Measurements from ENCODE around the gene TFF2.
A peak's percentile ranks its signal among the peaks of the same experiment; 100 is the strongest.

The TFF2 gene

GRCh38 chr21:42343963-42344510, 6.8 kb downstream of the TFF2 start:
- DNase-seq, result no peak

DNA sequence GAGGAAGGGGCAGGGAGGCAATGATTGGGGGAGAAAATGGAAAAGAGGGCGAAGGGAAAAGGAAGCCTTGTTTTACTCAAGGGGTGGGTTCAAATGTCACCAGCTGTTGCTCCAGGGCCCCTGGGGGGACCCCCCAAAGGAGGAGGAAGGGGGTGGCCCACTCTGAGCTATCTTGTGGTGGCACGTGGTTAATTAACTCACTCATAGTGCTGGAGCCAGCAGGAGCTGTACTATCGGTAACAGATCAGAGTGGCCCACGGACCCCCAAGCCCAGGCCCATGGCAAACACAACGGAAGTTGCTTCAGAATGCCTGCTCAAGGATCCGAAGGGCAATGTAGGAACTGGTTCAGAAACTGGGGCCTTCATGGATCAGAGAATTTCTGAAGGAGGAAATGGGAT, 7.2 kb downstream of the TFF2 start:
- DNase-seq, result no peak

DNA sequence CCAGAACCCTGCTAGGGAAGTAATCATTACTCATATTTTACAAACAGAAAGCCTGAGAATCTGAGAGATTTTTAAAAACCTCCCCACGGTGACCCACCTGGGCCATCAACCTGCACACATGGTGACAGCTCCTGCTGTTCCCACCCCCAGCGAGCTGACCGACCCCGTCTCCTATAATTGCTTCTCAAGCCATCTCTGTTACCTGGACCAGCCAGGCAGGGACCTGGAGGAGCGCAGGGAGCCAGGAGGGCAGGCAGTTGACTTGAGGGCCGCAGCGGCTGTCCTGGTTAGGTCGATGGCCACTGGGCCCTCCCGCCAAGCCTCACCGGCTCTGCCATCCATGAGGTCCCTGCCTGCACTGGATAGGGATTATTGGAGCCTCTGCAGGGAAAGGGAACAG, 7.7 kb downstream of the TFF2 start:
- DNase-seq, result no peak

DNA sequence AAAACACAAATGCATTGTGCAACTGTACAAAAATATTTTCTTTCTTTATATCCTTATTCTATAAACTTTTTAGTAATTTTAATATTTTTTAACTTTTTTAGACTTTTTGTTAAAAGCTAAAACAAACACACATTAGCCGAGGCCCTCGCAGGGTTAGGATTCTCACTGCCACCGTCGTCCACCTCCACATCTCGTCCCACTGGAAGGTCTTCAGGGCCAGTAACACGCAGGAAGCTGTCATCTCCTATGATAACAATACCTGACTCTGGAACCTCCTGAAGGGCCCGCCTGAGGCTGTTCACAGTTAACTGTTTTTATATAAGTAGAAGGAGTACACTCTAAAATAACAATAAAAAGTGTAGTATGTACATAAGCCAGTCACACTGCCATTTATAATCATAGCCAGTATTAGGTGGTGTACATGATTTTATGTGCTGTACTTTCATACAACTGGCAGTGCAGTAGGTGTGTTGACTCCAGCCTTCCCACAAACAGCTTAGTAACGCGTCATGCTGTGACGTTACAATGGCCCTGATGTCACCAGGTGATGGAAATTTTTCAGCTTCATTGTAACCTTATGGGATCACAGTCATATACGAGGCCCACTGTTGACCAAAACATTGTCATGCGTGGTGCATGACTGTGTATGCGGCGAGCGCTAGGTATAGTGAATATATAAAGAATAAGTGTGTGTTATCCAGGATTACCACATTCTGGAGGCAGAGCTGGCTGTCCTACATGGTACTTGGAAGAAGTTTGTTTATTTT, 8.8 kb downstream of the TFF2 start:
- no peak for DNase-seq

GRCh38 chr21:42340187-42341050, 10.4 kb downstream of the TFF2 start:
- no peak for DNase-seq

GRCh38 chr21:42338729-42339715, 11.8 kb downstream of the TFF2 start:
- no peak for DNase-seq

GRCh38 chr21:42337830-42338728, 12.7 kb downstream of the TFF2 start:
- DNase-seq, result peak; percentile 69 to 74 (median 70)

GRCh38 chr21:42337276-42337675, 13.5 kb downstream of the TFF2 start:
- DNase-seq, result no peak

- no peak for DNase-seq
Observed at GRCh38 chr21:42336054-42336453, 14.7 kb downstream of the TFF2 start.

DNA sequence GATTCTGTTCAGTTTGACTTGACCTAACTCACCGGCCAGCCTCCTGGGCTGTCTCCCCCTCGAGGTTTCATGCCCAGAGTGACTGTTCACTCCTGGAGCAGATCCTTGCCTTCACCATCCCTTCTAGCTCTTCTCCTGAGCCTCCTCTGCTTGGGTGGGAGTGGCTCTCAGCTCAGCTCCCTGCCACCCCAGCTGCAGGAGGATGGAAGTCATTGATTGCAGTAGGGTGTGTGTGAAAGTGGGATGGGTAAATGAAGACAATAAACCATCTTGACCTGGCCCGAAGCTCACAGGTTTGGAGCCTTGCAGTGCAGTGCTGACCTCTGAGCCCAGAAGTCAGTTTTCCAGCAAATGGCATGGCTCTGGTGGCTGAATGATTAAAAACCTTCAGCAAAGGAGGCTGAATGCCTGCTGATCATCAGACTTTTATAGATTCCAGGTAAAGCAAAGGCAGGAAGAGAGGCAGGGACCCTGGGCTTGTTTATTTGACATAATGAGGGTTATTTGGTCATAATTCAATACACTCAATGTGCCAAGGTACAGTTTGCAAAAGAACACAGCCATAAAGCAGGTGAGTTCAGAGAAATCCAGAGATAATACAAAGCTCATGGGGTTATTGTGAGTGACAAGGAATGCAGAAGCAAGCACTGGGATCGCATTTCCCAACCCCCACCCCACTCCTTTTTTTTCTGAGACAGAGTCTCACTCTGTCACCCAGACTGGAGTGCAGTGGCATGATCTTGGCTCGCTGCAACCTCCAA, 18.1 kb downstream of the TFF2 start:
- DNase-seq, result no peak

DNA sequence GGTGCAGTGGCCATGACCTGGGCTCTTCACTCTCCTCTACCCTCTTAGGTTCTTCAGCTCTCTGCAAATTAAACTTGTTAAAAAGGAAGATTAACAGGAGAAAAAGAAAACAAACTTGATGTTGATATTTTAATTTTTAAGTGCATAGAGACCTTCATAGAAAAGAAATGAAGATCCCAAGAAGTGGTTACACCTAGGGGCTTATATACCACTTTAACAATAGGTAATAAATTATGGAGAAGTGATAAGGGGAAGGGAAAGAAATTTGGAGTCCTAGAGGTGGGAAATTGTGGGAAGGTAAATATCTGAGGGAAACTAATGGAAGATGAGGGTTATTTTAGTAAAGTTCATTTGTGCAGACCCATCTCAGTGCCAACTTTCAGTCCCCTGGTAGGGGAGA, 19.1 kb downstream of the TFF2 start:
- no peak for DNase-seq

GRCh38 chr21:42330380-42331371, 20.1 kb downstream of the TFF2 start:
- no peak for DNase-seq

DNA sequence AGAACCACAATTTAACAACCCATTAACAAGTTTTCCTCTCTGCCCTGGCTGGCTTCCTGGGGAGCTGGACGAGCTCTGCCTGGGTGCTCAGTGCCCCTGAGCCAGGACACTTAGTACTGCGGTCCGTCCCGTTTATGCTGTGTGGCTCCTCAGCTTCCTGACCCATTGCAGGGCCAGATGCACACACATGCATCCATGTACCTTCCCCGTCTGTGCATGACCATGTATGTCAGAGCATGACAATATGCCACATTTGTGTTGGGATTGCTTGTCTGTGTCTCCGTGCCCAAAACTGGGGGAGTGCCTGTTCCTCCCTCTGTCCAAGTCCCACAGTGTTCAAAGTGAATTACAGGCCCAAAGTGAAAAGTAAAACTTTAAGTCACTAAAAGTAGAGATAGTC, 25.9 kb downstream of the TFF2 start:
- DNase-seq, result no peak

- DNase-seq, result no peak
Observed at GRCh38 chr21:42321845-42322244, 28.9 kb downstream of the TFF2 start.

DNA sequence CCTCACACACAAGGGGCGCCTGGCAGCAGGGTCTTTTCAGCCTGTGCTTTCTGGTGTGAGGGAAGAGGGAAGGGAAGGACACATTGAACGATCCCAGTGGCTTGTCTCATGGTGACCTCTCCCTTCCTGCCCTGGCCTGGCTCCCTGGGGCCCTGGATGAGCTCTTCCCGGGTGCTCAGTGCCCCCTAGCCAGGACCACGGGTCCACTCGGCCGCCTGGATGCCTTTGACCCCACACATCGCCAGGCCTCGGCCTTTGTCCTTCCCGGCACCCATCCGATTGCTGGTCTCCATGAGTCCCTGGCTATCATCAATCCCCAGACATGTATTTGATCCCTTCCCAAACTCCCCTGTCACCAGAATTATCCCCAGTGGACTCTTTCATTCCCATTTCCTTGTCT, 29.6 kb downstream of the TFF2 start:
- no peak for DNase-seq

- DNase-seq, result no peak
Observed at GRCh38 chr21:42320791-42321190, 30.0 kb downstream of the TFF2 start.

DNA sequence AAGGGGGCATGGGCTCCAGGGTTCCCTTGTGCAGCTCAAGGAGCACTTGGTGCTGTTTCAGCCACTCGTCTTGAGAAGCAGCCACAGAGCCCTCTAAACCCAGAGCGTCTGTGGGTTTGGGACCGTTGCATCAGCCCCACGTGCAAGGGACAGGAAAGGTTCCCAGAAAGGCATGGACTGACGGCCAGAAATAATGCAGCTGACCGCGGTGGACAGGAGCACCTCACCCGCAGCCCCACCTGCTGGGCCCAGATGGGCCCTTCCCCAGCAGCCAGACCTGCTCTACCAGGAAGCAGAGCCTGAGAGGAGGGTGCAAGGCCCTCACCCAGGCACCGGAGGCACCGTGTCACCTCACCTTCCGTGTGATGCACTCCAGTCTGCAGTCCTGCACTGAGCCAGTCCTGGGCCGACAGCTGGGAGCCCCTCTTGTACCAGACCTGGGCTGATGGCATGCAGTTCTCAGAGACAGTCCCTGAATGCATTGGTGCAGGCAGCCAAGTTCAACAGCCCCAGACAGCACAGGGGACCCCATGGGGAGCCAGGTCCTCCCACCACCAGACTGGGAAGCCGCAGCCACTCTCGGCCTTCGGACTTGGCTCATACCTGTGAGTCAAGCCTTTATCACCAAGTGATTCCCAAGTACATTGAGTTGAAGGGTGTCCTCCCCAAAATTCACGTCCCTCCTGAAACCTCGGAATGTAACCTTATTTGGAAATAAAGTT, 30.8 kb downstream of the TFF2 start:
- DNase-seq, result no peak

GRCh38 chr21:42319376-42319775, 31.4 kb downstream of the TFF2 start:
- no peak for DNase-seq
